Karpas-422 (cell line): Measurements from ENCODE around the gene GSTCD. TPM values are rescaled to one million over a fixed set of nuclear protein-coding genes. Genes with fewer than 3 reads are reported as not detected.
A peak's percentile ranks its signal among the peaks of the same experiment; 100 is the strongest.

ENCODE experiments used
- DNase-seq: peaks from one replicate; pipeline ENCODE4 v3.0.0-alpha.2; 2015
- H2AFZ ChIP-seq: fragments of 200-600 bp; sonication (generic); 2 replicates; pipeline ENCODE4 v1.6.1; 2014; ENCODE audit warnings: antibody characterized with exemption, low read length, mixed read lengths
- H3K27ac ChIP-seq: fragments of 200-600 bp; sonication (generic); 2 replicates; pipeline ENCODE4 v1.5.1; 2014; ENCODE audit warnings: mild to moderate bottlenecking, low read length, moderate library complexity
- H3K27me3 ChIP-seq: fragments of 200-600 bp; sonication (generic); 2 replicates; pipeline ENCODE4 v1.6.1; 2014; ENCODE audit warnings: low read length, mixed read lengths
- H3K36me3 ChIP-seq: fragments of 200-600 bp; sonication (generic); 2 replicates; pipeline ENCODE4 v1.6.1; 2014; ENCODE audit warnings: low read length, mixed read lengths; ENCODE audit not compliant: insufficient read depth
- H3K4me1 ChIP-seq: fragments of 200-600 bp; sonication (generic); 2 replicates; pipeline ENCODE4 v1.6.1; 2014; ENCODE audit warnings: mild to moderate bottlenecking, low read length, mixed read lengths
- H3K4me2 ChIP-seq: fragments of 200-600 bp; sonication (generic); 2 replicates; pipeline ENCODE4 v1.6.1; 2014; ENCODE audit warnings: low read length, low read depth, mild to moderate bottlenecking; ENCODE audit not compliant: poor library complexity, severe bottlenecking
- H3K4me3 ChIP-seq: fragments of 200-600 bp; sonication (generic); 2 replicates; pipeline ENCODE4 v1.5.1; 2014; ENCODE audit warnings: mild to moderate bottlenecking, antibody characterized with exemption, low read length, mixed read lengths
- H3K79me2 ChIP-seq: fragments of 200-600 bp; sonication (generic); 2 replicates; pipeline ENCODE4 v1.6.1; 2014; ENCODE audit warnings: mild to moderate bottlenecking, low read length, mixed read lengths
- H3K9ac ChIP-seq: fragments of 200-600 bp; sonication (generic); 2 replicates; pipeline ENCODE4 v1.6.0; 2014; ENCODE audit warnings: low read length
- H3K9me2 ChIP-seq: fragments of 200-600 bp; sonication (generic), shearing (Covaris generic); replicated peaks from 2 replicates; pipeline ENCODE4 v1.6.0; 2014; ENCODE audit warnings: mild to moderate bottlenecking, low read length, moderate library complexity; ENCODE audit not compliant: insufficient read depth
- H3K9me3 ChIP-seq: fragments of 300-700, 200-600 bp; sonication (generic); 2 replicates; pipeline ENCODE4 v1.6.1; 2014; ENCODE audit warnings: low read length, mixed read lengths
- H4K20me1 ChIP-seq: fragments of 200-600 bp; sonication (generic); 2 replicates; pipeline ENCODE4 v1.6.1; 2014; ENCODE audit warnings: mild to moderate bottlenecking, antibody characterized with exemption, low read length, low read depth; ENCODE audit not compliant: insufficient read depth
- total RNA-seq: library from RNA; depleted of rRNA; stranded (reverse); fragments of >200 nt; shearing (Covaris generic); gene quantifications from 2 replicates; pipeline ENCODE4 v1.2.3, GENCODE V29; 2014; ENCODE audit warnings: low replicate concordance

The GSTCD gene
- total RNA-seq, 1 experiment from 2014 or later = 23.9 TPM

GRCh38 chr4:105875233-105875632, 166.6 kb downstream of the GSTCD start:
- Histone ChIP-seq H3K79me2 (no peaks in the 10 kb centered on the region), H3K27me3 (no peaks in the 10 kb centered on the region), H2AFZ (no peak overlapping the region), H3K4me3 (no peak overlapping the region), H3K9me2 (no peaks in the 10 kb centered on the region), H3K36me3 (no peaks in the 10 kb centered on the region), H3K9me3 (no peaks in the 10 kb centered on the region), H4K20me1 (no peaks in the 10 kb centered on the region), H3K9ac (no peak overlapping the region), H3K27ac (no peak overlapping the region), H3K4me2 (no peak overlapping the region), H3K4me1 (peaks cover 5% of the 10 kb centered on the region)
- DNase-seq = no peak

GRCh38 chr4:105878668-105879067, 170.1 kb downstream of the GSTCD start:
- Histone ChIP-seq H3K27ac (no peak overlapping the region), H3K9ac (no peak overlapping the region)
- no peak for DNase-seq

GRCh38 chr4:105887508-105887907, 178.9 kb downstream of the GSTCD start:
- DNase-seq = no peak
- Histone ChIP-seq H3K9ac (no peak overlapping the region), H3K27ac (no peak overlapping the region), H3K36me3 (no peaks in the 10 kb centered on the region), H3K4me3 (no peak overlapping the region), H3K9me2 (no peaks in the 10 kb centered on the region), H2AFZ (no peak overlapping the region), H3K4me2 (no peak overlapping the region), H3K4me1 (no peaks in the 10 kb centered on the region), H4K20me1 (no peaks in the 10 kb centered on the region), H3K27me3 (no peaks in the 10 kb centered on the region), H3K79me2 (no peaks in the 10 kb centered on the region), H3K9me3 (no peaks in the 10 kb centered on the region)

More at GRCh38 chr4:105878668-105879067, 170.1 kb downstream of the GSTCD start:
- H3K9me3 ChIP-seq = no peaks in the 10 kb centered on the region
- H3K4me1 ChIP-seq = no peaks in the 10 kb centered on the region
- no peaks in the 10 kb centered on the region for H3K79me2 ChIP-seq
- H3K36me3 ChIP-seq = no peaks in the 10 kb centered on the region
- H2AFZ ChIP-seq = no peak overlapping the region
- no peaks in the 10 kb centered on the region for H4K20me1 ChIP-seq
- no peak overlapping the region for H3K4me2 ChIP-seq
- no peaks in the 10 kb centered on the region for H3K27me3 ChIP-seq
- H3K9me2 ChIP-seq = no peaks in the 10 kb centered on the region
- H3K4me3 ChIP-seq = no peak overlapping the region

GRCh38 chr4:105894660-105895582, 186.3 kb downstream of the GSTCD start, which contains the start of gene NPNT:
Gene NPNT (plus strand): TSS chr4:105895471. CDS start chr4:105895653, 182 bp downstream.
- Histone ChIP-seq H2AFZ (no peak within 1 kb of the TSS), H3K79me2 (no peaks in the 10 kb centered on the region), H3K27me3 (no peaks in the 10 kb centered on the region), H3K27ac (no peak within 1 kb of the TSS), H3K9ac (peak within 1 kb of the TSS; percentile 22; the same call in 1 of the 2 replicates), H3K4me1 (peaks cover 11% of the 10 kb centered on the region), H3K9me3 (no peaks in the 10 kb centered on the region), H3K4me2 (peak within 1 kb of the TSS; percentile 56), H4K20me1 (no peaks in the 10 kb centered on the region), H3K9me2 (no peaks in the 10 kb centered on the region), H3K36me3 (no peaks in the 10 kb centered on the region), H3K4me3 (peak within 1 kb of the TSS; percentile 50; the same call in 1 of the 2 replicates)
- DNase-seq = no peak

GRCh38 chr4:105895583-105896460, 187.2 kb downstream of the GSTCD start:
- Histone ChIP-seq H3K4me3 (peak overlapping the region; percentile 50; the same call in 1 of the 2 replicates), H3K4me2 (peak overlapping the region; percentile 56), H3K27me3 (no peaks in the 10 kb centered on the region), H3K79me2 (no peaks in the 10 kb centered on the region), H3K36me3 (no peaks in the 10 kb centered on the region), H4K20me1 (no peaks in the 10 kb centered on the region), H3K27ac (no peak overlapping the region), H2AFZ (no peak overlapping the region), H3K9me2 (no peaks in the 10 kb centered on the region), H3K9ac (peak overlapping the region; percentile 22; the same call in 1 of the 2 replicates), H3K4me1 (peaks cover 11% of the 10 kb centered on the region), H3K9me3 (no peaks in the 10 kb centered on the region)
- no peak for DNase-seq

GRCh38 chr4:105896461-105896942, 187.9 kb downstream of the GSTCD start:
- Histone ChIP-seq H3K4me3 (peak overlapping the region; percentile 50; the same call in 1 of the 2 replicates), H3K27me3 (no peaks in the 10 kb centered on the region), H3K9me2 (no peaks in the 10 kb centered on the region), H3K4me1 (peaks cover 11% of the 10 kb centered on the region), H3K9me3 (no peaks in the 10 kb centered on the region), H3K27ac (no peak overlapping the region), H2AFZ (0 out of 2 replicates have a peak overlapping the region, but pooled peaks have one; percentile 10), H3K79me2 (no peaks in the 10 kb centered on the region), H3K36me3 (no peaks in the 10 kb centered on the region), H3K4me2 (peak overlapping the region; percentile 56), H4K20me1 (no peaks in the 10 kb centered on the region), H3K9ac (peak overlapping the region; percentile 22; the same call in 1 of the 2 replicates)
- no peak for DNase-seq
